PC-9 (cell line): Measurements from ENCODE around the gene BPIFB3. TPM values are rescaled to one million over a fixed set of nuclear protein-coding genes. Genes with fewer than 3 reads are reported as not detected.
A peak's percentile ranks its signal among the peaks of the same experiment; 100 is the strongest.
"Not testable (repeated sequence)": the region's sequence is repeated elsewhere in the genome, so short reads cannot be mapped to it uniquely, and the experiment has no call there.

Source experiments
- BruUV-seq: library from RNA; stranded (reverse); fragments of 400-500 nt; replicated peaks from 2 replicates; lab custom pipeline; 2021; lab: Mats Ljungman, UMichigan
- CTCF ChIA-PET: fragments of 300-600 bp; sonication (Branson Sonifier 250); formaldehyde crosslinking; loops from one replicate; lab custom pipeline; 2022; ENCODE audit warnings: antibody characterized with exemption; lab: Charles Lee
- POLR2A ChIA-PET: fragments of 300-600 bp; sonication (Branson Sonifier 250); formaldehyde crosslinking; loops from one replicate; lab custom pipeline; 2022; ENCODE audit warnings: antibody characterized with exemption; ENCODE audit not compliant: unreplicated experiment; lab: Charles Lee
- DNase-seq, 2 experiments: peaks; one replicate each; pipeline versions ENCODE4 v3.0.0 to v3.0.0-alpha.2; 2015 to 2022; ENCODE audit warnings: mixed read lengths in 1 of 2
- H2AFZ ChIP-seq: fragments of 200-600 bp; sonication (generic); 2 replicates; pipeline ENCODE4 v1.8.1; 2017; ENCODE audit warnings: antibody characterized with exemption
- H3F3A ChIP-seq: fragments of 200-600 bp; sonication (generic); 2 replicates; pipeline ENCODE4 v1.8.1; 2017; ENCODE audit warnings: antibody characterized with exemption, mild to moderate bottlenecking, low read depth; ENCODE audit not compliant: insufficient read depth
- H3K27ac ChIP-seq: fragments of 200-600 bp; sonication (generic); 2 replicates; pipeline ENCODE4 v1.6.1; 2016; ENCODE audit warnings: mixed run types
- H3K27me3 ChIP-seq: fragments of 200-600 bp; sonication (generic); 2 replicates; pipeline ENCODE4 v1.6.1; 2016; ENCODE audit warnings: low read depth, mixed run types; ENCODE audit not compliant: insufficient read depth
- H3K36me3 ChIP-seq: fragments of 200-600 bp; sonication (generic); 2 replicates; pipeline ENCODE4 v1.6.1; 2016; ENCODE audit warnings: low read depth, mixed run types
- H3K4me1 ChIP-seq: fragments of 200-600 bp; sonication (generic); replicated peaks from 2 replicates; pipeline ENCODE4 v1.6.1; 2016; ENCODE audit warnings: mixed run types; ENCODE audit not compliant: insufficient read depth
- H3K4me2 ChIP-seq: fragments of 200-600 bp; sonication (generic); 2 replicates; pipeline ENCODE4 v1.6.1; 2017; ENCODE audit warnings: mixed run types
- H3K4me3 ChIP-seq: fragments of 200-600 bp; sonication (generic); 2 replicates; pipeline ENCODE4 v1.6.1; 2016; ENCODE audit warnings: mixed run types
- H3K79me2 ChIP-seq: fragments of 200-600 bp; sonication (generic); 2 replicates; pipeline ENCODE4 v1.6.1; 2017; ENCODE audit warnings: low read depth, mixed run types
- H3K9me2 ChIP-seq: fragments of 200-600 bp; sonication (generic); 2 replicates; pipeline ENCODE4 v1.8.1; 2017; ENCODE audit warnings: mild to moderate bottlenecking; ENCODE audit not compliant: insufficient read depth
- H3K9me3 ChIP-seq: fragments of 200-600 bp; sonication (generic); 2 replicates; pipeline ENCODE4 v1.8.1; 2016; ENCODE audit warnings: low read depth; ENCODE audit not compliant: insufficient read depth
- H4K20me1 ChIP-seq: fragments of 200-600 bp; sonication (generic); 2 replicates; pipeline ENCODE4 v1.8.1; 2017; ENCODE audit not compliant: insufficient read depth
- EZH2 ChIP-seq: fragments of 200-600 bp; sonication (generic); IDR thresholded peaks from 2 replicates; pipeline ENCODE4 v1.8.0; 2017; ENCODE audit warnings: antibody characterized with exemption, low read depth
- intact Hi-C: fragments of 100-400 bp; cut with micrococcal nuclease; formaldehyde crosslinking; loops from one replicate; pipeline ENCODE4 v1.10.0; 2022; ENCODE audit not compliant: unreplicated experiment
- total RNA-seq: library from RNA; stranded (reverse); gene quantifications from 2 replicates; pipeline ENCODE4 v1.2.3, GENCODE V29; 2021
- TF ChIP-seq, protein P1 (sequence below): fragments of 200-600 bp; sonication (generic); conservative IDR thresholded peaks from 2 replicates; pipeline ENCODE4 v1.6.1; 2017; ENCODE audit warnings: mixed run types, antibody characterized with exemption, mild to moderate bottlenecking, moderate library complexity

Gene BPIFB3
- total RNA-seq, 1 experiment from 2014 or later: not detected

DNA sequence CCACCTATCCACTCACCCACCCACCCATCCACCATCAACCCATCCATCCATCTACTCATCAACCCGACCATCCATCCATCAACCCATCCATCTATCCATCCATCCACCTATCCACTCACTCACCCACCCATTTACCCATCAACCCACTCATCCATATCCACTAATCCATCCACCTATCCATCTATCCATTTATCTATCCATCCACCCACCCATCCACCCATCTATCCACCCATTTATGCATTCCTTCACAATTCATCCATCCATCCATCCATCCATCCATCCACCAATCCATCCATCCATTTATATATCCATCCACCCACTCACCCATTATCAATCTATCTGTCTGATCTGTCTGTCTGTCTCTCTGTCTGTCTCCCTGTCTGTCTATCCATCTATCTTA lies 39.9 kb downstream of the BPIFB3 start:
- Histone ChIP-seq H4K20me1 (no peaks in the 10 kb centered on the region), H2AFZ (no peak overlapping the region), H3K9me3 (no peaks in the 10 kb centered on the region), H3K27me3 (peaks cover 22% of the 10 kb centered on the region), H3F3A (no peaks in the 10 kb centered on the region), H3K79me2 (no peaks in the 10 kb centered on the region), H3K4me2 (no peak overlapping the region), H3K36me3 (no peaks in the 10 kb centered on the region), H3K4me3 (no peak overlapping the region), H3K27ac (no peak overlapping the region), H3K9me2 (no peaks in the 10 kb centered on the region), H3K4me1 (no peaks in the 10 kb centered on the region)
- ChIA-PET POLR2A (no interaction called here), CTCF (no interaction called here)
- DNase-seq: no peak
- TF ChIP-seq EZH2: no peak
- TF ChIP-seq, protein P1, sequence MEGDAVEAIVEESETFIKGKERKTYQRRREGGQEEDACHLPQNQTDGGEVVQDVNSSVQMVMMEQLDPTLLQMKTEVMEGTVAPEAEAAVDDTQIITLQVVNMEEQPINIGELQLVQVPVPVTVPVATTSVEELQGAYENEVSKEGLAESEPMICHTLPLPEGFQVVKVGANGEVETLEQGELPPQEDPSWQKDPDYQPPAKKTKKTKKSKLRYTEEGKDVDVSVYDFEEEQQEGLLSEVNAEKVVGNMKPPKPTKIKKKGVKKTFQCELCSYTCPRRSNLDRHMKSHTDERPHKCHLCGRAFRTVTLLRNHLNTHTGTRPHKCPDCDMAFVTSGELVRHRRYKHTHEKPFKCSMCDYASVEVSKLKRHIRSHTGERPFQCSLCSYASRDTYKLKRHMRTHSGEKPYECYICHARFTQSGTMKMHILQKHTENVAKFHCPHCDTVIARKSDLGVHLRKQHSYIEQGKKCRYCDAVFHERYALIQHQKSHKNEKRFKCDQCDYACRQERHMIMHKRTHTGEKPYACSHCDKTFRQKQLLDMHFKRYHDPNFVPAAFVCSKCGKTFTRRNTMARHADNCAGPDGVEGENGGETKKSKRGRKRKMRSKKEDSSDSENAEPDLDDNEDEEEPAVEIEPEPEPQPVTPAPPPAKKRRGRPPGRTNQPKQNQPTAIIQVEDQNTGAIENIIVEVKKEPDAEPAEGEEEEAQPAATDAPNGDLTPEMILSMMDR: no peak
- intact Hi-C loops: no loop called here
- BruUV-seq: no TSS peak

DNA sequence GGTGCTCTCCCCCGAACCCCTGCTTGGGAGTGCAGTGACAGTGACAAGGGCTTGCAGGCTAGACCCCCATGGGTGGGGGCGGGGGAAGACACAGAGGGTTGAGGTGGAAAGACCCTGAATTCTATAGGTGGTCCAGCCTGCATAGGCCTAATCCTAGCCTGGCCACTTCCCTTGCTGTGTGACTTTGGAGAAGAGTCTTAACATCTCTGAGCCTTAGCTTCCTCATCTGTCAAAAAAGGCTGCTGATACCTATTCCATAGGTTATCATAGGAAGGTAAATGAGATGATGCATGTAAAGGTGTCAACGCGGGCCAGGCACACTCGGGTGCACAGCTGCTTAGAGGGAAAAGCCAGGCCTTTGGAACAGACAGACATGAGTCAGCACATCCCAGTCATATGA lies 41.5 kb downstream of the BPIFB3 start:
- H3K9me3 ChIP-seq: no peaks in the 10 kb centered on the region
- intact Hi-C loops: loop anchor here (5.0 kb wide), 1 partner anchor 423 kb away; the partner anchor contains the start of gene C20orf203
- ChIA-PET CTCF (no interaction called here), POLR2A (no interaction called here)
- no peaks in the 10 kb centered on the region for H3K4me1 ChIP-seq
- H3K9me2 ChIP-seq: no peaks in the 10 kb centered on the region
- no peaks in the 10 kb centered on the region for H3K36me3 ChIP-seq
- TF ChIP-seq EZH2: no peak
- TF ChIP-seq, protein P1: no peak
- H3K27me3 ChIP-seq: peaks cover 5% of the 10 kb centered on the region; the same call in 1 of the 2 replicates
- no peak overlapping the region for H3K4me3 ChIP-seq
- H3K79me2 ChIP-seq: no peaks in the 10 kb centered on the region
- BruUV-seq: no TSS peak
- DNase-seq: no peak
- H2AFZ ChIP-seq: no peak overlapping the region
- H3F3A ChIP-seq: no peaks in the 10 kb centered on the region
- no peaks in the 10 kb centered on the region; the same call in 1 of the 2 replicates for H4K20me1 ChIP-seq
- no peak overlapping the region for H3K27ac ChIP-seq
- no peak overlapping the region for H3K4me2 ChIP-seq

DNA sequence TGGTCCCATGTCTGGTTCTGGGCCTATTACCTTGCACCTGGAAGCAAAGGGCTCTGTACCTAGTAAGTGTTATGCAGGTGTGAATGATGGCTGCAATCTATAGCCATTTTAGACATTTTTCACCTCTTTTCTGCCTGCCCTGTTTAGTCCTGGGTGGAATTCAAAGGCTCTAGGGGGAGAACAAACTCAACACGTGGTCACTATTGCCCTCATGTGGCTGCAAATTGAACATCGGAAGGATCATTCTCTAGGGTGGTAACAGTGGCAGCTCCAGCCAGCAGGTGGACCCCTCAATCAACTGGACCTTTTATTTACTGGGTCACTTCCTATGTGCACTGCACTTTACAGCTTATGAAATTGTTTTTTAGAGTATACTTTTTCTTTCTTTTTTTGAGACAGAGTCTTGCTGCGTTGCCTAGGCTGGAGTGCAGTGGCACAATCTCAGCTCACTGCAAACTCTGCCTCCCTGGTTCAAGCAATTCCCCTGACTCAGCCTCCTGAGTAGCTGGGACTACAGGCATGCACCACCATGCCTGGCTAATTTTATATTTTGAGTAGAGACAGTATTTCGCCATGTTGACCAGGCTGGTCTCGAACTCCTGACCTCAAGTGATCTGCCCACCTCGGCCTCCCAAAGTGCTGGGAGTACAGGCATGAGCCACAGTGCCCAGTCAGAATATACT lies 42.3 kb downstream of the BPIFB3 start:
- H3K27me3 ChIP-seq, H3K9me2 ChIP-seq, H3K27ac ChIP-seq, H3K4me1 ChIP-seq, BruUV-seq, H3K9me3 ChIP-seq, H3K79me2 ChIP-seq, H4K20me1 ChIP-seq, H3F3A ChIP-seq, H3K4me3 ChIP-seq, H3K36me3 ChIP-seq, H2AFZ ChIP-seq, POLR2A ChIA-PET, H3K4me2 ChIP-seq: not testable (repeated sequence)
- intact Hi-C loops: loop anchor here (1.0 to 5.0 kb wide), 8 partner anchors 116 to 1033 kb away; partner anchors contain the start of genes ACTL10 and C20orf203
- CTCF ChIA-PET: interaction anchor here (0.6 kb wide), 1 partner anchor 577 kb away, joined by 8 read pairs; no protein-coding TSS in a partner anchor
- peak; percentile 52 to 67 for DNase-seq
- TF ChIP-seq, protein P1: peak; percentile 87
